CD4-positive, alpha-beta T cell treated with Interleukin-6 at 100 ng/mL for 8 hours (primary cell): Measurements from ENCODE around the gene DOK3.

Experiments used
- DNase-seq: peaks from one replicate; pipeline ENCODE4 v3.0.0-alpha.2; 2020; ENCODE audit warnings: mixed read lengths, low spot score

The DOK3 gene

GRCh38 chr5:177512736-177513380 is 3.2 kb upstream of the DOK3 start:
- no peak for DNase-seq

- DNase-seq = no peak
These were observed 2.4 kb upstream of the DOK3 start for GRCh38 chr5:177511796-177512675.

GRCh38 chr5:177511181-177511580 is 1.6 kb upstream of the DOK3 start:
- DNase-seq = no peak

- DNase-seq = no peak
These were observed 984 bp upstream of the DOK3 start for GRCh38 chr5:177510567-177511053.

GRCh38 chr5:177509991-177510566 is 453 bp upstream of the DOK3 start:
- DNase-seq = no peak

- no peak for DNase-seq
These were observed 789 bp downstream of the DOK3 start for GRCh38 chr5:177508837-177509236.

GRCh38 chr5:177508221-177508611 is 1.4 kb downstream of the DOK3 start:
- no peak for DNase-seq

- no peak for DNase-seq
These were observed 1.9 kb downstream of the DOK3 start for GRCh38 chr5:177507596-177508220.

GRCh38 chr5:177507165-177507564 is 2.5 kb downstream of the DOK3 start:
- no peak for DNase-seq

- no peak for DNase-seq
These were observed 4.6 kb downstream of the DOK3 start for GRCh38 chr5:177505075-177505474.

- no peak for DNase-seq
These were observed 5.3 kb downstream of the DOK3 start for GRCh38 chr5:177504086-177505056.

- no peak for DNase-seq
These were observed 6.1 kb downstream of the DOK3 start for GRCh38 chr5:177503351-177504085.

GRCh38 chr5:177502886-177503285 is 6.7 kb downstream of the DOK3 start:
- DNase-seq = no peak

GRCh38 chr5:177501874-177502678 is 7.5 kb downstream of the DOK3 start:
- DNase-seq = no peak

GRCh38 chr5:177500685-177501522 is 8.7 kb downstream of the DOK3 start:
- peak; percentile 79 for DNase-seq

GRCh38 chr5:177499842-177500241 is 9.8 kb downstream of the DOK3 start:
- no peak for DNase-seq

GRCh38 chr5:177498013-177498787 is 11.4 kb downstream of the DOK3 start:
- DNase-seq = no peak
